B cell (primary cell): ENCODE results near the gene ITSN1. TPM values are rescaled to one million over a fixed set of nuclear protein-coding genes. Genes with fewer than 3 reads are reported as not detected.

ENCODE experiments used
- ATAC-seq: fragments of 200-7000 bp; cut with Tn5 transposase; one replicate; pipeline ENCODE4 v1.10.0; 2021; ENCODE audit warnings: low read depth, mild to moderate bottlenecking, moderate number of reproducible peaks, moderate library complexity
- CTCF ChIA-PET: fragments of 350-600 bp; sonication (Branson Sonifier 250); formaldehyde crosslinking; loops from one replicate; lab custom pipeline; 2021; ENCODE audit warnings: antibody characterized with exemption, inconsistent platforms; lab: Charles Lee
- POLR2A ChIA-PET: fragments of 350-600 bp; sonication (Branson Sonifier 250); formaldehyde crosslinking; loops from one replicate; lab custom pipeline; 2021; ENCODE audit warnings: antibody characterized with exemption; lab: Charles Lee
- DNase-seq: peaks from one replicate; pipeline ENCODE4 v3.0.0; 2013
- H2AFZ ChIP-seq: 2 replicates; pipeline ENCODE4 v1.6.1; 2012; ENCODE audit warnings: mild to moderate bottlenecking, low read depth, low read length; ENCODE audit not compliant: insufficient read depth, poor library complexity, severe bottlenecking
- H3K27ac ChIP-seq, 2 donors: 1 replicate in 1 of 2; 2 replicates in 1 of 2; pipeline ENCODE4 v1.5.1; 2012 to 2013; ENCODE audit warnings: low read length in 2 of 2, mild to moderate bottlenecking in 2 of 2, moderate library complexity in 1 of 2
- H3K27me3 ChIP-seq, 4 experiments: fragments of 200-600 bp in 1 of 4; sonication (generic) in 1 of 4; replicated peaks in 1 of 4; 1 replicate in 2 of 4; 2 replicates in 2 of 4; pipeline versions ENCODE4 v1.6.1 to v1.7.0; 2013 to 2016; ENCODE audit warnings: low read length in 3 of 4, mild to moderate bottlenecking in 2 of 4, mixed read lengths in 1 of 4, moderate library complexity in 1 of 4; ENCODE audit not compliant: insufficient read depth in 4 of 4, control insufficient read depth in 3 of 4; ENCODE audit errors: control extremely low read depth in 1 of 4
- H3K36me3 ChIP-seq, 2 experiments: replicated peaks in 1 of 2; 1 replicate in 1 of 2; 2 replicates in 1 of 2; pipeline versions ENCODE4 v1.6.1 to v1.7.1; 2013; ENCODE audit warnings: low read length in 1 of 2; ENCODE audit not compliant: insufficient read depth in 2 of 2, control insufficient read depth in 1 of 2; ENCODE audit errors: control extremely low read depth in 1 of 2, extremely low read depth in 1 of 2
- H3K4me1 ChIP-seq, 2 donors: fragments of 200-600 bp in 1 of 2; sonication (generic) in 1 of 2; 1 replicate in 1 of 2; 2 replicates in 1 of 2; pipeline versions ENCODE4 v1.5.1 to v1.6.1; 2013 to 2017; ENCODE audit warnings: low read length in 2 of 2; ENCODE audit not compliant: control insufficient read depth in 2 of 2, insufficient read depth in 2 of 2
- H3K4me2 ChIP-seq: replicated peaks from 2 replicates; pipeline ENCODE3; 2012; ENCODE audit warnings: mild to moderate bottlenecking, low read depth, low read length; ENCODE audit not compliant: poor library complexity, severe bottlenecking
- H3K4me3 ChIP-seq, 5 experiments: fragments of 200-600 bp in 1 of 5; sonication (generic) in 1 of 5; 1 replicate in 3 of 5; 2 replicates in 2 of 5; pipeline versions ENCODE4 v1.5.1 to v1.7.0; 2011 to 2016; ENCODE audit warnings: low read length in 4 of 5, mild to moderate bottlenecking in 4 of 5, low read depth in 2 of 5, control low read depth in 1 of 5, moderate library complexity in 1 of 5; ENCODE audit not compliant: insufficient read depth in 1 of 5; ENCODE audit errors: control extremely low read depth in 1 of 5, extremely low read depth in 1 of 5
- H3K79me2 ChIP-seq: fragments of 200-600 bp; sonication (generic); one replicate; pipeline ENCODE4 v1.6.0; 2016; ENCODE audit warnings: low read length; ENCODE audit not compliant: control insufficient read depth, insufficient read depth
- H3K9ac ChIP-seq: fragments of 200-600 bp; sonication (generic); 2 replicates; pipeline ENCODE4 v1.6.1; 2017; ENCODE audit warnings: mild to moderate bottlenecking, low read length, moderate library complexity
- H3K9me3 ChIP-seq, 3 donors: one replicate each; pipeline versions ENCODE4 v1.6.1 to v1.7.1; 2013; ENCODE audit warnings: low read length in 2 of 3; ENCODE audit not compliant: control insufficient read depth in 2 of 3, insufficient read depth in 1 of 3; ENCODE audit errors: control extremely low read depth in 1 of 3
- H4K20me1 ChIP-seq: 2 replicates; pipeline ENCODE4 v1.6.0; 2012; ENCODE audit warnings: mild to moderate bottlenecking, low read length; ENCODE audit not compliant: insufficient read depth, control insufficient read depth, poor library complexity, severe bottlenecking
- H3K27ac Mint-ChIP-seq: one replicate; pipeline ENCODE4 v1.8.0; 2021; ENCODE audit warnings: mixed read lengths
- H3K27me3 Mint-ChIP-seq: one replicate; pipeline ENCODE4 v1.8.0; 2021; ENCODE audit warnings: mixed read lengths
- H3K4me1 Mint-ChIP-seq: one replicate; pipeline ENCODE4 v1.8.0; 2021; ENCODE audit warnings: mixed read lengths
- H3K4me3 Mint-ChIP-seq: one replicate; pipeline ENCODE4 v1.8.0; 2021; ENCODE audit warnings: mixed read lengths
- H3K9me3 Mint-ChIP-seq: one replicate; pipeline ENCODE4 v1.8.0; 2022; ENCODE audit warnings: mixed read lengths; ENCODE audit not compliant: insufficient read depth
- CTCF ChIP-seq: fragments of 200-600 bp; IDR thresholded peaks from one replicate; pipeline ENCODE4 v1.8.0; 2022; ENCODE audit warnings: antibody characterized with exemption, mild to moderate bottlenecking
- EZH2 ChIP-seq: IDR thresholded peaks from 2 replicates; pipeline ENCODE4 v1.6.1; 2012; ENCODE audit warnings: borderline replicate concordance, low read depth, mild to moderate bottlenecking, moderate library complexity, low read length; ENCODE audit not compliant: insufficient read depth, poor library complexity, severe bottlenecking
- WGBS: methylation state at CpG from one replicate; pipeline ENCODE4 v1.1.5; 2013; ENCODE audit warnings: missing lambda C conversion rate; ENCODE audit not compliant: insufficient coverage; 5-methylcytosine and 5-hydroxymethylcytosine counted together
- intact Hi-C: fragments of 100-400 bp; cut with micrococcal nuclease; formaldehyde crosslinking; loops from one replicate; pipeline ENCODE4 v1.10.0; 2022
- polyA plus RNA-seq: library from polyadenylated mRNA; depleted of rRNA; stranded (reverse); fragments of >200 nt; gene quantifications from 2 replicates; pipeline ENCODE4 v1.2.3, GENCODE V29; 2012
- total RNA-seq, 2 donors: library from RNA; stranded (reverse); fragments of 120-200 nt in 1 of 2; gene quantifications; 1 replicate in 1 of 2; 2 replicates in 1 of 2; pipeline versions ENCODE4 v1.2.3 to v1.2.4, GENCODE V29; 2013 to 2022

ITSN1 gene
- total and polyA plus RNA-seq, 2 donors (not counting 1 experiment from before 2014, with no cell fraction given) = 0.31 to 2.4 TPM

GRCh38 chr21:33789697-33790096, 147.4 kb downstream of the ITSN1 start:
- TF ChIP-seq CTCF (no peak), EZH2 (no peak)
- Histone ChIP-seq H3K79me2 (no peaks in the 10 kb centered on the region), H3K27ac (no peak overlapping the region), H3K4me1 (no peaks in the 10 kb centered on the region), H2AFZ (no peak overlapping the region), H3K36me3 (no peaks in the 10 kb centered on the region), H3K4me2 (no peak overlapping the region), H3K27me3 (peaks cover 0 to 2% (median 0%) of the 10 kb centered on the region in 4 experiments), H3K9me3 (no peaks in the 10 kb centered on the region), H3K4me3 (no peak overlapping the region), H3K9ac (no peak overlapping the region), H4K20me1 (no peaks in the 10 kb centered on the region)
- Mint-ChIP-seq H3K27ac (no peak overlapping the region), H3K27me3 (peaks cover 8% of the 10 kb centered on the region), H3K4me3 (no peak overlapping the region), H3K9me3 (no peaks in the 10 kb centered on the region), H3K4me1 (no peaks in the 10 kb centered on the region)
- no CpG with 5 or more reads among the region's 1 CpG for WGBS
- ChIA-PET POLR2A (no interaction called here), CTCF (no interaction called here)
- ATAC-seq = no peak
- no peak for DNase-seq
- intact Hi-C loops = no loop called here

- no peaks in the 10 kb centered on the region for H4K20me1 ChIP-seq
- no peaks in the 10 kb centered on the region for H3K9me3 ChIP-seq
- H3K27ac Mint-ChIP-seq = no peak overlapping the region
- H3K79me2 ChIP-seq = no peaks in the 10 kb centered on the region
- no peaks in the 10 kb centered on the region for H3K36me3 ChIP-seq
- H2AFZ ChIP-seq = no peak overlapping the region
- ATAC-seq = no peak
- CTCF ChIA-PET = interaction anchor here (0.7 kb wide), 1 partner anchor 19 kb away, joined by 3 read pairs; no protein-coding TSS in a partner anchor
- peaks cover 0 to 2% (median 0%) of the 10 kb centered on the region in 4 experiments for H3K27me3 ChIP-seq
- H3K4me1 ChIP-seq = no peaks in the 10 kb centered on the region
- no peak for TF ChIP-seq CTCF
- TF ChIP-seq EZH2 = no peak
- no peak overlapping the region for H3K4me3 ChIP-seq
- intact Hi-C loops = no loop called here
- WGBS = no CpG with 5 or more reads among the region's 3 CpGs
- peaks cover 8% of the 10 kb centered on the region for H3K27me3 Mint-ChIP-seq
- no peak overlapping the region for H3K4me3 Mint-ChIP-seq
- DNase-seq = no peak
- POLR2A ChIA-PET = no interaction called here
- no peaks in the 10 kb centered on the region for H3K9me3 Mint-ChIP-seq
- H3K4me2 ChIP-seq = no peak overlapping the region
- H3K9ac ChIP-seq = no peak overlapping the region
- H3K27ac ChIP-seq = no peak overlapping the region
- H3K4me1 Mint-ChIP-seq = no peaks in the 10 kb centered on the region
Observed at GRCh38 chr21:33791073-33791472, 148.8 kb downstream of the ITSN1 start.
